ENCODE results near the gene TMIGD2.
"Not testable (repeated sequence)": the region's sequence is repeated elsewhere in the genome, so short reads cannot be mapped to it uniquely, and the experiment has no call there.

Gene TMIGD2

DNA sequence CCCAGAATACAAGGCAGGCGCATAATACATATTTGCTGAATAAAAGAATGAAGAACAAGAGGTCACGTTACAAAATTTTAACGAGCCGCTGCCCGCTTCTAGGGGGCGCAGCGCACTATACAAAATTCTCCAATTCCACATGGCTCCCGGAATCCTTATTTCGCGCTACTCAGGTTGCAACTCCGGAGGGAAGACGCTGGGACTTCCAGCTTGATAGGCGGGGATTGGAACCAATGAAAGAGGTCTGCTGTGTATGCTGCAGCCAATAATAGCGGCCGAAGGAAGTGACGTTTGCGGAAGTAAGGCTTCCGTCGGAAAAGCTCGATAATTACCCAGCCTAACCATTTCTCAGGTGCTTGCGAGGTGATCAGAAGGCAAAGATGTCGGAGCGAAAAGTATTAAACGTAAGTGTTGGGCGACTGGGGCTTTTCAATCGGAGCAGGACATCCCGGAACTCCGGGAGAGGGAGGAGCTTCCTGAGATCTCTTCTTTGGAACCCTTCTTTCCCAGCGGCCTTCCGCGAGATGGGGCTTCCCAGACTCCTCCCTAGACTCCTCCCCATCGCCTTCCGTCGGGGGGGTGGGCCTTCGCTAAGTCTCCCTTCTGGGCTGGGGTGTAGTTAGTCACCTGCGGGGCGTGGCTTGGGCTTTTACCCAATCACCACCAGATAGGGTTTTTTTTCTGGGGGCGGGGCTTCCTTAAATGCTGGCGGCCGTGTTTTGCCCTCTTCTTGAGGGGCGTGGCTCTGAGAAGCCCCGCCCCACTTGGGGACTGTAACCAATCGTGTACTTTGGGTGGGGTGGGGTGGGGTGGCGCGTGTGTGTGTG is 55.2 kb downstream of the TMIGD2 start, which contains the start of gene YJU2:
TSS of gene YJU2 (plus strand) at position 314 of the 827 bp plus-strand sequence. CDS start at position 381, 67 bp downstream.
- Histone ChIP-seq H3K4me3 (peak within 1 kb of the TSS; percentile 68), H3K27ac (peak within 1 kb of the TSS; percentile 88), H3K9me3 (0 out of 2 replicates have a peak, but pooled peaks cover 4% of the 10 kb centered on the region), H3K4me2 (peak within 1 kb of the TSS; percentile 68), H3K36me3 (peaks cover 39% of the 10 kb centered on the region), H3K27me3 (no peaks in the 10 kb centered on the region), H4K20me1 (peaks cover 8% of the 10 kb centered on the region; the same call in 1 of the 2 replicates), H3K4me1 (peaks cover 27% of the 10 kb centered on the region), H3K9ac (peak within 1 kb of the TSS; percentile 85)
- no peak for TF ChIP-seq Cebpa-rat (IDR thresholded peaks at IDR 0.05)

DNA sequence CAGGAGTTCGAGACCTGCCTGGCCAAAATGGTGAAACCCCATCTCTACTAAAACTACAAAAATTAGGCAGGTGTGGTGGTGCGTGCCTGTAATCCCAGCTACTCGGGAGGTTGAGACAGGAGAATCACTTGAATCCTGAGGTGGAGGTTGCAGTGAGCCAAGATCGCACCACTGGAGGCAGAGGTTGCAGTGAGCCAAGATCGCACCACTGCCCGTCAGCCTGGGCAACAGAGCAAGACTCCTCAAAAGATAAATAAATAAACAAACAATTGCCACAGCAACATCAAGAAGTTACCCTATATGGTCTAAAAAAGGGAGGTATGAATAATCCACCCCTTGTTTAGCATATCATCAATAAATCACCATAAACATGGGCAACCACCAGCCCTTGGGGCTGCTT is 56.3 kb downstream of the TMIGD2 start:
- H4K20me1 ChIP-seq, H3K4me3 ChIP-seq, H3K9ac ChIP-seq, H3K27me3 ChIP-seq: not testable (repeated sequence)
- Histone ChIP-seq H3K4me2 (peak overlapping the region; percentile 62; the same call in 1 of the 2 replicates), H3K27ac (peak overlapping the region; percentile 88), H3K9me3 (0 out of 2 replicates have a peak, but pooled peaks cover 12% of the 10 kb centered on the region), H3K4me1 (peaks cover 30% of the 10 kb centered on the region), H3K36me3 (peaks cover 29% of the 10 kb centered on the region)

Data from BLaER1 (cell line).